K562 (cell line): ENCODE results near the gene SPTBN5. TPM values are rescaled to one million over a fixed set of nuclear protein-coding genes. Genes with fewer than 3 reads are reported as not detected.
A peak's percentile ranks its signal among the peaks of the same experiment; 100 is the strongest.

Experiments used
- ATAC-seq: fragments of 200-7000 bp; cut with Tn5 transposase; 3 replicates; pipeline ENCODE4 v1.9.1; 2020; ENCODE audit warnings: moderate library complexity
- BruUV-seq: library from RNA; stranded (reverse); fragments of 400-500 nt; replicated peaks from 2 replicates; lab custom pipeline; 2021; lab: Mats Ljungman, UMichigan
- CTCF ChIA-PET: fragments of 300-600 bp; formaldehyde crosslinking; extraction: SDS; loops from one replicate; lab custom pipeline; 2021; ENCODE audit warnings: low intra/inter-chr PET ratio; lab: Yijun Ruan, JAX
- POLR2A ChIA-PET: fragments of 300-600, 350-650 bp; sonication (Branson Sonifier 250); formaldehyde crosslinking; extraction: SDS; loops from one replicate; lab custom pipeline; 2021; ENCODE audit warnings: antibody characterized with exemption, inconsistent platforms; lab: Yijun Ruan, JAX
- DNase-seq, 4 experiments: peaks; one replicate each; pipeline versions ENCODE4 v3.0.0 to v3.0.0-alpha.2; 2011 to 2018; ENCODE audit warnings: low spot score in 3 of 4, mixed read lengths in 3 of 4; ENCODE audit errors: extremely low read depth in 1 of 4
- FAIRE-seq: peaks from 2 replicates; lab custom pipeline; 2011; peaks lifted over from hg19 to GRCh38; lab: Jason Lieb, UNC
- H2AFZ ChIP-seq: 2 replicates; pipeline ENCODE4 v1.6.0; 2011; ENCODE audit warnings: low read depth, low read length, control low read depth, inconsistent platforms
- H3K27ac ChIP-seq: fragments of 200-600 bp; 3 replicates; pipeline ENCODE4 v1.8.0; 2011; ENCODE audit warnings: low read depth, mild to moderate bottlenecking, control low read depth, inconsistent platforms, low read length, moderate library complexity, mixed read lengths; ENCODE audit errors: extremely low read depth
- H3K27me3 ChIP-seq, 2 experiments: fragments of 300-600 bp in 1 of 2; 2 replicates in 1 of 2; 3 replicates in 1 of 2; pipeline versions ENCODE4 v1.6.0 to v1.8.0; 2011; ENCODE audit warnings: inconsistent platforms in 2 of 2, low read length in 2 of 2, mild to moderate bottlenecking in 1 of 2, mixed read lengths in 1 of 2, moderate library complexity in 1 of 2; ENCODE audit not compliant: control insufficient read depth in 2 of 2, insufficient read depth in 2 of 2
- H3K36me3 ChIP-seq: fragments of 300-600 bp; 3 replicates; pipeline ENCODE4 v1.8.0; 2011; ENCODE audit warnings: mild to moderate bottlenecking, low read length, inconsistent platforms; ENCODE audit not compliant: control insufficient read depth, insufficient read depth
- H3K4me1 ChIP-seq, 2 experiments: fragments of 200-600 bp in 1 of 2; replicated peaks in 1 of 2; 2 replicates in 1 of 2; 3 replicates in 1 of 2; pipeline versions ENCODE4 v1.5.1 to v1.8.0; 2011; ENCODE audit warnings: inconsistent platforms in 2 of 2, low read length in 2 of 2, mild to moderate bottlenecking in 1 of 2, mixed read lengths in 1 of 2, moderate library complexity in 1 of 2; ENCODE audit not compliant: control insufficient read depth in 2 of 2, insufficient read depth in 2 of 2
- H3K4me2 ChIP-seq: 2 replicates; pipeline ENCODE4 v1.6.1; 2011; ENCODE audit warnings: low read length, control low read depth, inconsistent platforms, mixed read lengths; ENCODE audit not compliant: insufficient read depth
- H3K4me3 ChIP-seq: fragments of 200-600 bp; sonication (generic), shearing (Covaris generic); 2 replicates; pipeline ENCODE4 v1.5.1; 2016; ENCODE audit warnings: control low read depth, inconsistent platforms
- H3K79me2 ChIP-seq: fragments of 200-600 bp; 3 replicates; pipeline ENCODE4 v1.8.0; 2011; ENCODE audit warnings: low read length, inconsistent platforms; ENCODE audit not compliant: control insufficient read depth, insufficient read depth
- H3K9ac ChIP-seq, 2 experiments: 2 replicates each; pipeline versions ENCODE4 v1.6.0 to v1.6.1; 2011; ENCODE audit warnings: low read depth in 2 of 2, low read length in 2 of 2, control low read depth in 1 of 2, inconsistent platforms in 1 of 2, mild to moderate bottlenecking in 1 of 2, mixed read lengths in 1 of 2; ENCODE audit not compliant: insufficient read depth in 1 of 2
- H3K9me1 ChIP-seq: one replicate; pipeline ENCODE4 v1.6.0; 2011; ENCODE audit warnings: inconsistent platforms, mild to moderate bottlenecking, low read length, moderate library complexity; ENCODE audit not compliant: control insufficient read depth, insufficient read depth
- H3K9me3 ChIP-seq: replicated peaks from 2 replicates; pipeline ENCODE4 v1.5.1; 2011; ENCODE audit warnings: low read depth, low read length, inconsistent platforms; ENCODE audit not compliant: control insufficient read depth, insufficient read depth
- H4K20me1 ChIP-seq: replicated peaks from 2 replicates; pipeline ENCODE4 v1.6.1; 2011; ENCODE audit warnings: low read length, inconsistent platforms, mixed read lengths; ENCODE audit not compliant: control insufficient read depth, insufficient read depth
- FOXA1 ChIP-seq: fragments of 450-650 bp; IDR thresholded peaks from 2 replicates; pipeline ENCODE4 v1.6.1; 2016; ENCODE audit warnings: mild to moderate bottlenecking, borderline replicate concordance
- KAT2B ChIP-seq: IDR thresholded peaks from one replicate; pipeline ENCODE4 v1.6.1; 2012; ENCODE audit warnings: low read depth, mild to moderate bottlenecking, control low read depth, inconsistent platforms, low read length, moderate library complexity
- POLR2B ChIP-seq: fragments of 450-650 bp; IDR thresholded peaks from 2 replicates; pipeline ENCODE4 v1.6.1; 2018; ENCODE audit warnings: low read depth; ENCODE audit not compliant: partially characterized antibody
- RBM14 ChIP-seq: fragments of 200-400 bp; formaldehyde crosslinking; IDR thresholded peaks from 2 replicates; pipeline ENCODE4 v1.6.1; 2018; ENCODE audit warnings: low read depth, mild to moderate bottlenecking, low read length, moderate library complexity, borderline replicate concordance; ENCODE audit not compliant: insufficient read depth
- THRB ChIP-seq: fragments of 450-650 bp; formaldehyde crosslinking; conservative IDR thresholded peaks from 2 replicates; pipeline ENCODE4 v1.4.0; 2022; ENCODE audit warnings: mild to moderate bottlenecking, missing genetic modification characterization
- USF2 ChIP-seq: sonication (generic); formaldehyde crosslinking; IDR thresholded peaks from 2 replicates; pipeline ENCODE4 v1.5.0; 2020; ENCODE audit warnings: missing genetic modification reagents
- ZBED1 ChIP-seq: IDR thresholded peaks from 2 replicates; pipeline ENCODE4 v1.6.1; 2014
- ZBTB34 ChIP-seq: fragments of 250-450 bp; sonication (Bioruptor Pico); IDR thresholded peaks from 2 replicates; pipeline ENCODE4 v1.8.0; 2021; ENCODE audit warnings: mild to moderate bottlenecking, moderate library complexity
- ZMIZ1 ChIP-seq, 2 experiments: fragments of 150-350 bp in 1 of 2; IDR thresholded peaks; 2 replicates each; pipeline ENCODE4 v1.6.1; 2012 to 2016; ENCODE audit warnings: low read depth in 2 of 2, low read length in 2 of 2, mild to moderate bottlenecking in 1 of 2, moderate library complexity in 1 of 2
- ZNF175 ChIP-seq: fragments of 200-800 bp; sonication (Bioruptor generic); IDR thresholded peaks from 2 replicates; pipeline ENCODE4 v1.6.1; 2016; ENCODE audit warnings: low read depth, mild to moderate bottlenecking, missing genetic modification characterization, missing compliant biosample characterization
- ZNF79 ChIP-seq: fragments of 250-450 bp; sonication (Bioruptor Pico); IDR thresholded peaks from 2 replicates; pipeline ENCODE4 v1.4.0; 2020; ENCODE audit warnings: low read depth, mild to moderate bottlenecking, moderate library complexity
- WGBS: fragments of 100-300 bp; shearing (Covaris generic); methylation state at CpG from one replicate; pipeline ENCODE4 v1.1.6; 2016; ENCODE audit warnings: low coverage, mixed read lengths; ENCODE audit not compliant: insufficient coverage; ENCODE audit errors: missing lambda C conversion rate; 5-methylcytosine and 5-hydroxymethylcytosine counted together
- in situ Hi-C: fragments of 300-500 bp; cut with MboI; formaldehyde crosslinking; loops from 4 replicates; pipeline ENCODE4 v1.15.0; 2018; ENCODE audit warnings: inconsistent platforms, mixed read lengths
- intact Hi-C: fragments of 100-400 bp; cut with micrococcal nuclease; formaldehyde crosslinking; loops from 2 replicates; pipeline ENCODE4 v1.14.2; 2022
- polyA plus RNA-seq, 8 experiments: library from polyadenylated mRNA; depleted of rRNA in 4 of 8; stranded (reverse) in 5 of 8; unstranded in 3 of 8; fragments of >200 nt; fragmentation: Nextera tagmentation in 2 of 8; fragmentation: Illumina TruSeq in 1 of 8; extraction: Ambion mirVana in 2 of 8; extraction: Trizol in 1 of 8; gene quantifications; 2 replicates each; pipeline versions ENCODE4 v1.2.1 to v1.2.3, GENCODE V29; 2011 to 2014; ENCODE audit warnings: inconsistent platforms in 1 of 8, missing spikeins in 1 of 8
- total RNA-seq, 7 experiments: library from RNA; depleted of rRNA in 6 of 7; stranded (reverse); fragments of >200 nt in 6 of 7; fragmentation: Illumina TruSeq in 2 of 7; extraction: Trizol in 2 of 7; gene quantifications; 2 replicates each; pipeline versions ENCODE4 v1.2.1 to v1.2.3, GENCODE V29; 2011 to 2021; ENCODE audit warnings: low replicate concordance in 1 of 7

SPTBN5 gene
- total and polyA plus RNA-seq, 9 of the 15 experiments (the other 6 are each of a cell fraction or from before 2014, with no cell fraction given): 0.02 TPM; not detected in 8

- peaks cover 22% of the 10 kb centered on the region; the same call in 2 of the 3 replicates for H3K36me3 ChIP-seq
- H3K79me2 ChIP-seq: no peaks in the 10 kb centered on the region
- in situ Hi-C loops (no loop called here), intact Hi-C loops (loop anchor here (2.0 to 10.0 kb wide), 2 partner anchors 132 to 210 kb away; no protein-coding TSS in a partner anchor)
- no peak overlapping the region for H2AFZ ChIP-seq
- DNase-seq (no peak), FAIRE-seq (no peak), ATAC-seq (peak; percentile 19; the same call in 2 of the 3 replicates)
- H3K9me1 ChIP-seq: peaks cover 4% of the 10 kb centered on the region
- no peak overlapping the region for H3K9ac ChIP-seq
- H3K9me3 ChIP-seq: no peaks in the 10 kb centered on the region
- H4K20me1 ChIP-seq: peaks cover 6% of the 10 kb centered on the region
- H3K27me3 ChIP-seq: no peaks in the 10 kb centered on the region
- 63% methylated on average over 14 of the region's 14 CpGs for WGBS
- peaks cover 0 to 4% of the 10 kb centered on the region in 2 experiments; a peak in 1 of 5 replicates for H3K4me1 ChIP-seq
- H3K4me3 ChIP-seq: no peak overlapping the region
- POLR2A ChIA-PET: interaction anchor here (0.6 to 1.7 kb wide), 2 partner anchors 33 to 132 kb away, joined by 3 to 10 read pairs; partner anchors contain the start of gene MAPKBP1
- no peak overlapping the region for H3K4me2 ChIP-seq
- H3K27ac ChIP-seq: no peak overlapping the region
- CTCF ChIA-PET: interaction anchor here (0.5 to 1.8 kb wide), 5 partner anchors 132 to 1861 kb away, joined by 3 to 14 read pairs (median 7); partner anchors contain the start of gene MAPKBP1
- no TSS peak for BruUV-seq
- no peak for TF ChIP-seq ZMIZ1 (IDR thresholded peaks at IDR 0.05; ENCODE audit: low read depth in 2 of 2, low read length in 2 of 2)
- TF ChIP-seq ZBED1: no peak
- TF ChIP-seq FOXA1: no peak
- TF ChIP-seq ZNF79 (CRISPR knock-in tag): no peak
- TF ChIP-seq THRB (CRISPR knock-in tag): no peak
- no peak for TF ChIP-seq ZBTB34 (CRISPR knock-in tag)
- TF ChIP-seq USF2 (CRISPR knock-in tag): no peak
- TF ChIP-seq ZNF175: no peak
- no peak for TF ChIP-seq POLR2B
- no peak for TF ChIP-seq KAT2B
- no peak for TF ChIP-seq RBM14
These were observed 11.4 kb upstream of the SPTBN5 start for GRCh38 chr15:41905036-41905793.
